Stimulated activated effector memory CD8-positive, alpha-beta T cell treated with anti-CD3 and anti-CD28 coated beads, Interleukin-12 subunit alpha, Interleukin-12 subunit beta, amount 100 ng/mL, for 72 hours (primary cell): ENCODE data around the gene TMEM190.
A peak's percentile ranks its signal among the peaks of the same experiment; 100 is the strongest.
"Not testable (repeated sequence)": the region's sequence is repeated elsewhere in the genome, so short reads cannot be mapped to it uniquely, and the experiment has no call there.

Experiments
- ATAC-seq: fragments of 150-1000 bp; cut with Tn5 transposase; 2 replicates; pipeline ENCODE4 v1.10.0; 2021
- DNase-seq, 2 donors: peaks; one replicate each; pipeline ENCODE4 v3.0.0; 2021 to 2022; ENCODE audit warnings: low spot score in 2 of 2
- H3K27ac Mint-ChIP-seq: one replicate; pipeline ENCODE4 v1.8.0; 2022; ENCODE audit warnings: mild to moderate bottlenecking, mixed read lengths
- H3K36me3 Mint-ChIP-seq: one replicate; pipeline ENCODE4 v1.8.0; 2022; ENCODE audit warnings: mild to moderate bottlenecking, mixed read lengths
- H3K4me1 Mint-ChIP-seq: one replicate; pipeline ENCODE4 v1.8.0; 2022; ENCODE audit warnings: mixed read lengths
- H3K4me3 Mint-ChIP-seq: one replicate; pipeline ENCODE4 v1.8.0; 2022; ENCODE audit warnings: mild to moderate bottlenecking, mixed read lengths
- H3K9me3 Mint-ChIP-seq: one replicate; pipeline ENCODE4 v1.8.0; 2022; ENCODE audit warnings: mixed read lengths

Gene TMEM190

DNA sequence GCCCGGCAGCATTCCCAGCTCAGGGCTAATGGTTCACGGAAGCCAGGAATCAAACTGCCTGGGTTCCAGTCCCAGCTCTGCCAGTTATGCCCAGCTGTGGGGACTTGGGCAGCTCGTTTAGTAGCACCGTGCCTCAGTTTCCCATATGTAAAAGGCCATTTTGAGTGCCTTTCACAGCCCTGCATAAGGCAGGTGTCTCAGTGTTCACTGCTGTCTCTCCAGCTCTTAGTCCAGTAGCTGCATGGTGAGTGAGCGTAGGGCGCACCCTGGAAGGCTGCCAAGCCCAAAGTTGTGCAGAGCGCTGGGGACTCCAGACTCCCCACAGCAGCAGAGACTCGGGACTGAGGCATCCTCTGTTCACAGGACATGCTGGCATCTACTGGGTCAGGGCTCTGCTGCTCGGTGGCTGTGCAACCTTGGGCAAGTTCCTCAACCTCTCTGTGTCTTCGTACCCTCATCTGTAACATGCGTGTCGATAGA, 14.6 kb downstream of the TMEM190 start:
- peaks cover 72% of the 10 kb centered on the region for H3K36me3 Mint-ChIP-seq

DNA sequence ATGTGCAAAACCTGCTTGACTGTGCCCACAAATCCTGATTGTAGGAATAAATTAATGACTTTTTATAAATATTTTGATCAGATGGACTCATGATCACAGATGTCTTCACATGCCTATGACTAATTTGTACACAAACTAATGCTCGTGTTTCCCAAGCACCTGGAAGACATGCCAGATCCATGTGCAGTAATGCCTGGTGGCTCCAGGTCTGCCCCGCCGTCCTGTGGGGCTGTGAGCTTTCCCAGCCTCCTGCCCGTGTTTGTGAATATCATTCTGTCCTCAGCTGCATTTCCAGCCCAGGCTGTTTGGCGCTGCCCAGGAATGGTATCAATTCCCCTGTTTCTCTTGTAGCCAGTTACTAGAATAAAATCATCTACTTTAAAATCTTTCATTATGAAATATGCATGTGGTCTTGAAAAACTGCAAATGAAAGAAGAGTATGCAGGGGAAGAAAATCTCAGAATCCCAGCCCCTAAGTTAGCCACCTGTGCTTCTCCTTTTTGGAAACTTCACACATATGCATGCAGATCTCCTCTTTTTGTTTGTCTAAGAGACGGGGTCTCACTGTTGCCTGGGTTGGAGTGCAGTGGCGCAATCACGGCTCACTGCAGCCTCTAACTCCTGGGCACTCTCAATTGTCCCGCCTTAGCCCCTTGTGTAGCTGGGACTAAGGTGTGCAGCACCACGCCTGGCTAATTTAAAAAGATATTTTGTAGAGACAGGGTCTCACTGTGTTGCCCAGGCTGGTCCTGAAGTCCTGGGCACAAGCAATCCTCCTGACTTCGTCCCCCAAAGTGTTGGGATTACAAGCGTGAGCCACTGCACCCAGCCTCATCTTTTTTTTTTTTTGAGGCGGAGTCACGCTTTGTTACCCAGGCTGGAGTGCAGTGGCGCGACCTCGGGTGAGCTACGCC, 15.3 kb downstream of the TMEM190 start:
- H3K9me3 Mint-ChIP-seq, result no peaks in the 10 kb centered on the region
- no peak for DNase-seq
- no peak overlapping the region for H3K4me3 Mint-ChIP-seq
- no peak for ATAC-seq
- peaks cover 65% of the 10 kb centered on the region for H3K36me3 Mint-ChIP-seq
- H3K4me1 Mint-ChIP-seq, result peaks cover 40% of the 10 kb centered on the region
- no peak overlapping the region for H3K27ac Mint-ChIP-seq

More for the DNA sequence above, 14.6 kb downstream of the TMEM190 start:
- Mint-ChIP-seq H3K27ac (peak overlapping the region; percentile 100), H3K9me3 (no peaks in the 10 kb centered on the region), H3K4me3 (no peak overlapping the region), H3K4me1 (peaks cover 47% of the 10 kb centered on the region)
- ATAC-seq (no peak), DNase-seq (no peak)

DNA sequence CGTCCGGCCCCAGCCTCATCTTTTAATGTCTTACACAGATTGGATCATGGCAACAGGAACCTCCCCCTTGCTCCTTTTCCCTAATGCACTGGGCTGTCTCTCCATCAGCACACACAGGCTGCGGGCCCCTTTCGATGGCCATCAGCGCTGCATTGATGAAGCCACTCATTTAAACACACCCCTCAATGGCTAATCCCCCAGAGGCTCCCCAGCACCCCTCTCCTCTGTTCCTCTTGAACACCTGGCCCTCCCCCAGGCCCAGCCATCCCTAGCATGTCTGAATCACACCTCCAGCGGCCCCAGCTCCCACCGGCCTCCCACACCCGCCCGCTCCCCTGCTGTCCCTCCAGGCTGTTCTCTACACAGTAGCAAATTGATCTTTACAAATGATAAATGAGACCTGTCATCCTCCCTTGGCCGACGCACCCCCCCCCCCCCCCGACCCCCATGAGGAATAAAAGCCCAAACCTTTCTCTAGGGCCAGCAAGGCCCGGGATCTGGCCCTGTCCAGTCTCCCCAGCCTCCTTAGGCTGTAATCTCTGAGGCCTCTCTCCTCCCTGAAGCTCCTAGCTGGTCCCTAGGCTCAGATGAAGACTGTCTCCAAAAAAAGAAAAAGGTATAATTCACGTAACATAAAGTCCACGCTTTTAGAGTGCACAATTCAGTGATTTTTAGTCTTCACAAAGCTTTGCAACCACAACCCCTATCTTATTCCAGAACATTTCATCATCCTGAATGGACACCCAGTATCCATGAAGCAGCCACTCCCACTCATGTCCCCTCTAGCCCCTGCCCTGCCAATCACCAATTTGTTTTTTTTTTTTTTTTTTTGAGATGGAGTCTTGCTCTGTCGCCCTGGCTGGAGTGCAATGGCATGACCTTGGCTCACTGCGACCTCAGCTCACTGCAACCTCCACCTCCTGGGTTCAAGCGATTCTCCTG, 16.5 kb downstream of the TMEM190 start:
- Mint-ChIP-seq H3K4me3 (no peak overlapping the region), H3K36me3 (peaks cover 54% of the 10 kb centered on the region), H3K27ac (no peak overlapping the region), H3K4me1 (peaks cover 32% of the 10 kb centered on the region), H3K9me3 (no peaks in the 10 kb centered on the region)
- ATAC-seq, result no peak
- DNase-seq, result no peak

- ATAC-seq (peak; percentile 75), DNase-seq (no peak)
- peak overlapping the region; percentile 50 for H3K27ac Mint-ChIP-seq
Observed at GRCh38 chr19:55398200-55398925, 21.7 kb downstream of the TMEM190 start.

DNA sequence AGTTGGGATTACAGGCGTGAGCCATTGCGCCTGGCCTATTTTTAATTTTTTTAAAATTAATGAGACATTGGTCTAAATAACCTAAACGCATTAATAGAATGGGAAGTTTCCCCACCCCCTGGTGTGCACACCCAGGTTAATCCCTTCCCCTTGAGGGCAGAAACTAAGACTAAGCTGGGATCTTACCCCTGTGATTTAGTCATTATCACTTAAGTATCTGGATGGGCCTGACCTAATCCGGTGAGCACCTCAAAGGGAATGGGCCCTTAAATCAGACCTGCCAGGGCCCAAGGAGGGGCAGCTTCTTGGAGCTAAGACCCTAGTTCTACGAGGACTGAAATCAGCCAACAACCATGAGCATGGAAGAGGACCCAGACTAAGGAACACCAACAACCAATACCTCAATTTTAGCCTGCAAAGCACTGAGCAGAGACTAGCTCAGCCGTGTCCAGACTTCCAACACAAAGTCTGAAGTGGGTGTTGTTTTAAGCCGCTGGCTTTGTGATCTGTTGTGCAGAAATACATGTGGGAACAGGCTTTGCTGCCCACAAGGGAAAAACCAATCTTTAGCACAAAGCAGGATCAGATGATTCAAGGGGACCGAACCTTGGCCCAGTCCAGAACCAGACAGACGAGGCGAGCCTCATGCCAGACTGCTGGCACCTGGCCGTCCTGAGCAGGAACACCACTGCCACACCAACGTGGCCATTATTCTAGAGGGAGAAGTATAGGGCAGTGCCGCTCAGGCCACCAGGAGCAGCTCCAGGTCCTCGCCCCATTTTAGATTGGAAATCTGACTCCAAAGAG, 23.9 kb downstream of the TMEM190 start:
- H3K36me3 Mint-ChIP-seq, result peaks cover 69% of the 10 kb centered on the region
- DNase-seq (no peak), ATAC-seq (no peak)
- H3K9me3 Mint-ChIP-seq, result no peaks in the 10 kb centered on the region
- H3K27ac Mint-ChIP-seq, result no peak overlapping the region
- peaks cover 27% of the 10 kb centered on the region for H3K4me1 Mint-ChIP-seq
- H3K4me3 Mint-ChIP-seq, result no peak overlapping the region

More at GRCh38 chr19:55398200-55398925, 21.7 kb downstream of the TMEM190 start:
- Mint-ChIP-seq H3K4me3 (peak overlapping the region; percentile 39), H3K4me1 (peaks cover 23% of the 10 kb centered on the region), H3K36me3 (peaks cover 50% of the 10 kb centered on the region), H3K9me3 (no peaks in the 10 kb centered on the region)

- H3K9me3 Mint-ChIP-seq, DNase-seq, ATAC-seq, H3K4me3 Mint-ChIP-seq, H3K27ac Mint-ChIP-seq: not testable (repeated sequence)
- H3K36me3 Mint-ChIP-seq, result peaks cover 79% of the 10 kb centered on the region
- H3K4me1 Mint-ChIP-seq, result peaks cover 36% of the 10 kb centered on the region
Observed at GRCh38 chr19:55401390-55401789, 24.8 kb downstream of the TMEM190 start.

DNA sequence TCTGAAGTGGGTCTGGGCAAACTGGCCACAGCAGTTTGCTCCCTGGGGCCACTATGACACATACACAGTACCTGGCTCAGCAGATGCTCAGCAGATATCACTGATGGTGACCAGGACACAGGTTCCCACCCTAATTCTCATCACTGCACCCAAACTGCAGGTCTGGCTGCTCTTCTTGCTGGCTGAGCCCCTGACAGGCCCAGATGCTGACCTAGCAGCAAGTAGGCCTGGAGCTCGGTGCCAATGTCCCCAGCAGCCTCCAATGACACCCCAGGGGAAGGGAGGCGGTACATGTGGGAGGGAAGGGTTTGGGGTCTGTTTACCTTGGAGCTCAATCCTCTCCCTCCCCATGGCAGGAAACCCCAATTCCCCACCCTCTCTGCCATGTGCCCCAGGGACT, 25.9 kb downstream of the TMEM190 start:
- Mint-ChIP-seq H3K4me3 (no peak overlapping the region), H3K27ac (no peak overlapping the region), H3K36me3 (peaks cover 90% of the 10 kb centered on the region)

DNA sequence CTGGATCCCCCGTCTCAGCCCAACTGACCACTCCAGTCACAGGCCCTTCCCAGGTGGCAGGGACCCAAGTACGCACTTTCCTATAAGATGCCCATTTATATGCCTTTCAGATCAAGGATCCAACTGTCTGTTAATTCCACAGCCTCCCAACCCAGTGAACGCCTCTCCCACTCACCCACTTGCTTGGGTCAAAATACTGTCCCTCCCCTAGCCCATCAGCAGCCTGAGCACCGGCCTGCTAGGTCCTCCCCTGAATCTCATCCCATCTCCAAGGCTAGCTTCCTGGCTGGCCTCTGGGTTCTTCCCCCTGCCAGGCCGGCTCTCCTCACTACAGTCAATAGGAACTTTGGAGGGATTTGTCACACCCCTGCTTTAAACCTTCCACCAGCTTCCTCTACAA, 29.0 kb downstream of the TMEM190 start:
- H3K27ac Mint-ChIP-seq, result peak overlapping the region; percentile 99
- no peaks in the 10 kb centered on the region for H3K9me3 Mint-ChIP-seq
- DNase-seq, result no peak
- no peak for ATAC-seq
- H3K36me3 Mint-ChIP-seq, result peaks cover 77% of the 10 kb centered on the region
- H3K4me1 Mint-ChIP-seq, result peaks cover 37% of the 10 kb centered on the region
- H3K4me3 Mint-ChIP-seq, result peak overlapping the region; percentile 87

More for the DNA sequence above, 25.9 kb downstream of the TMEM190 start:
- Mint-ChIP-seq H3K9me3 (no peaks in the 10 kb centered on the region), H3K4me1 (peaks cover 43% of the 10 kb centered on the region)
- no peak for ATAC-seq
- DNase-seq, result no peak

GRCh38 chr19:55406091-55406825, 29.6 kb downstream of the TMEM190 start:
- ATAC-seq (no peak), DNase-seq (no peak)
- Mint-ChIP-seq H3K4me1 (peaks cover 37% of the 10 kb centered on the region), H3K4me3 (peak overlapping the region; percentile 87), H3K9me3 (no peaks in the 10 kb centered on the region), H3K27ac (peak overlapping the region; percentile 99), H3K36me3 (peaks cover 71% of the 10 kb centered on the region)

DNA sequence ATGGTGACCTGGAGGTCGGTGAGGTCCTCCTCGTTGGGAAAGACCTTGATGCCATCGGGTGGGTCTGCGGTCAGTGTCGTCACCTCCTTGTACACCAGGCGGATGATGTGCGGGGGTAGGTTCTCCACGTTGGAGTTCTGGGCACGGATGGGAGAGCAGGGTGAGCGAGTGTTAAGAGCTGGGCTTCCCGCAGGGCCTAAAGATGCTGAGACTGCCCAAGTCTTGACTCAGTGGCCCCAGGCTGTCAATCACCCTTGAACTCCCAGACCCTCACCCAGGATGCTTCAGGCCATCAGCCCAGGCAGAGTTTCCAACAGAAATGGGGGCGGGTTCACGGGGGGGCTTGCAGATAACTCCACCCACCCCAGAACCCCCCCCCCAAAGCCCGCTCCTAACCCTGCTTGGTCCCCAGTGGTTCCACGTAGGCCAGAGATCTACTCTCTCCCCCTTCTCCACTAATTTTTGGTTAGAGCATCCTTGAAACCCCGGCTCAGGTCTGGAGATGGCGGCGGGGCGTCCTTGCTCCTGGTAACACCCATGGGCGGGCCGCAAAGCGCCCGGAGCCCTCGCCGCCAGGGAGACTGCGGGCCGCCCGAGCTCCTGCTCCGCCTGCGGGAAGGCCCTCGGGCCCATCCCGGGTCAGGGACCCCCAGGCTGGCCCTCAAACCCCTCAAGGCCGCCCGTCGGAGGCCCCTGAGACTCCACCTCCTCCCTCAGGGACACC, 30.4 kb downstream of the TMEM190 start:
- H3K4me1 Mint-ChIP-seq, result peaks cover 37% of the 10 kb centered on the region
- DNase-seq (no peak), ATAC-seq (peak; percentile 2)
- peaks cover 66% of the 10 kb centered on the region for H3K36me3 Mint-ChIP-seq
- peak overlapping the region; percentile 99 for H3K27ac Mint-ChIP-seq
- H3K4me3 Mint-ChIP-seq, result peak overlapping the region; percentile 87
- H3K9me3 Mint-ChIP-seq, result no peaks in the 10 kb centered on the region

DNA sequence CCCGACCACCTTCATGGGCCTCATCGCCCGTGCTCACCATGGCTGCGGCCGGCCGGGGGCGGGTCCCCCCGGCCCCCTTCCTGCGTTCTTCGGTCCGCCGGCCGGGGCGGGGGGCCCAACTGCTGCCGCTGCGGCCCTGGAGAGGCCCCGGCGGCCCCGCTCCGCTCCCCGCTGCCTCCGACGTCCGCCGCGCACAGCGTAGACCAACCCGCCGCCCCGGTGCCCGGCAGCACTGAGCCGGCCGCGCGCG, 30.8 kb downstream of the TMEM190 start, which contains the start of gene UBE2S:
TSS of gene UBE2S (minus strand) at position 239 of the 250 bp plus-strand sequence. CDS start at position 40, 199 bp downstream.
- not testable (repeated sequence) for DNase-seq, H3K9me3 Mint-ChIP-seq, ATAC-seq
- H3K4me3 Mint-ChIP-seq, result peak within 1 kb of the TSS; percentile 87
- H3K27ac Mint-ChIP-seq, result peak within 1 kb of the TSS; percentile 99
- H3K36me3 Mint-ChIP-seq, result peaks cover 61% of the 10 kb centered on the region
- peaks cover 37% of the 10 kb centered on the region for H3K4me1 Mint-ChIP-seq

GRCh38 chr19:55407800-55408532, 31.3 kb downstream of the TMEM190 start:
- ATAC-seq (peak; percentile 94), DNase-seq (peak; percentile 95 to 98)
- Mint-ChIP-seq H3K36me3 (peaks cover 56% of the 10 kb centered on the region), H3K4me1 (peaks cover 34% of the 10 kb centered on the region), H3K9me3 (no peaks in the 10 kb centered on the region), H3K4me3 (peak overlapping the region; percentile 87), H3K27ac (peak overlapping the region; percentile 99)

GRCh38 chr19:55408533-55408872, 31.9 kb downstream of the TMEM190 start:
- H3K36me3 Mint-ChIP-seq, result peaks cover 51% of the 10 kb centered on the region

More at GRCh38 chr19:55408533-55408872, 31.9 kb downstream of the TMEM190 start:
- Mint-ChIP-seq H3K9me3 (no peaks in the 10 kb centered on the region), H3K4me3 (peak overlapping the region; percentile 87), H3K4me1 (peaks cover 29% of the 10 kb centered on the region), H3K27ac (peak overlapping the region; percentile 99)
- DNase-seq (no peak), ATAC-seq (no peak)
